HepG2 (cell line): ENCODE data around the gene TDP2. TPM values are rescaled to one million over a fixed set of nuclear protein-coding genes. Genes with fewer than 3 reads are reported as not detected.

Experiments
- CHD2 ChIP-seq: IDR thresholded peaks from 2 replicates; pipeline ENCODE4 v1.6.1; 2011; ENCODE audit warnings: low read depth, low read length, improper control_type of control experiment
- CHD4 ChIP-seq: fragments of 200-600 bp; sonication (generic); IDR thresholded peaks from 2 replicates; pipeline ENCODE4 v1.7.0; 2017; ENCODE audit warnings: mild to moderate bottlenecking, low read length, borderline replicate concordance
- DRAP1 ChIP-seq: IDR thresholded peaks from 2 replicates; pipeline ENCODE4 v1.6.1; 2016; ENCODE audit warnings: missing genetic modification reagents, missing compliant biosample characterization
- FOXC1 ChIP-seq: sonication (generic); formaldehyde crosslinking; IDR thresholded peaks from 2 replicates; pipeline ENCODE4 v1.8.0; 2022; ENCODE audit warnings: mild to moderate bottlenecking, missing genetic modification reagents, borderline replicate concordance
- FOXP1 ChIP-seq, 2 experiments: fragments of 450-650 bp in 1 of 2; IDR thresholded peaks; 2 replicates each; pipeline ENCODE4 v1.6.1; 2017 to 2018; ENCODE audit warnings: antibody characterized with exemption in 1 of 2
- GABPA ChIP-seq, 2 experiments: IDR thresholded peaks; 2 replicates each; pipeline ENCODE4 v1.6.1; 2011 to 2016; ENCODE audit warnings: low read depth in 2 of 2, low read length in 1 of 2, missing biosample characterization in 1 of 2, missing genetic modification characterization in 1 of 2
- KIAA2018 ChIP-seq: sonication (generic); formaldehyde crosslinking; IDR thresholded peaks from 2 replicates; pipeline ENCODE4 v1.5.0; 2020; ENCODE audit warnings: mild to moderate bottlenecking, missing genetic modification reagents, borderline replicate concordance
- MTA3 ChIP-seq: sonication (generic); formaldehyde crosslinking; IDR thresholded peaks from 2 replicates; pipeline ENCODE4 v1.4.0; 2020; ENCODE audit warnings: missing genetic modification reagents
- NR1H2 ChIP-seq: sonication (generic); formaldehyde crosslinking; IDR thresholded peaks from 2 replicates; pipeline ENCODE4 v1.8.1; 2022; ENCODE audit warnings: low read depth, missing genetic modification reagents, borderline replicate concordance
- PBX3 ChIP-seq: sonication (generic); formaldehyde crosslinking; IDR thresholded peaks from 2 replicates; pipeline ENCODE4 v1.8.1; 2023; ENCODE audit warnings: missing genetic modification reagents, inconsistent platforms, borderline replicate concordance
- REL ChIP-seq: sonication (generic); formaldehyde crosslinking; conservative IDR thresholded peaks from 2 replicates; pipeline ENCODE4 v1.8.0; 2022; ENCODE audit warnings: mild to moderate bottlenecking, missing genetic modification reagents, moderate library complexity
- RFX3 ChIP-seq: IDR thresholded peaks from 2 replicates; pipeline ENCODE4 v1.6.1; 2016; ENCODE audit warnings: missing biosample characterization, missing genetic modification reagents
- SP140L ChIP-seq: sonication (generic); formaldehyde crosslinking; IDR thresholded peaks from 2 replicates; pipeline ENCODE4 v1.4.0; 2020; ENCODE audit warnings: missing genetic modification reagents, borderline replicate concordance
- ZNF20 ChIP-seq: sonication (generic); formaldehyde crosslinking; IDR thresholded peaks from 2 replicates; pipeline ENCODE4 v1.4.0; 2020; ENCODE audit warnings: mild to moderate bottlenecking, moderate library complexity, missing genetic modification reagents
- ZNF354B ChIP-seq: sonication (generic); formaldehyde crosslinking; IDR thresholded peaks from 2 replicates; pipeline ENCODE4 v1.8.0; 2022; ENCODE audit warnings: mild to moderate bottlenecking, missing genetic modification reagents
- ZNF513 ChIP-seq: sonication (generic); formaldehyde crosslinking; conservative IDR thresholded peaks from 2 replicates; pipeline ENCODE4 v1.5.0; 2020; ENCODE audit warnings: missing genetic modification reagents
- ZNF782 ChIP-seq: sonication (generic); formaldehyde crosslinking; IDR thresholded peaks from 2 replicates; pipeline ENCODE4 v1.4.0; 2020; ENCODE audit warnings: missing genetic modification reagents, mild to moderate bottlenecking, borderline replicate concordance
- ZNF788 ChIP-seq: sonication (generic); formaldehyde crosslinking; IDR thresholded peaks from 2 replicates; pipeline ENCODE4 v1.5.0; 2020; ENCODE audit warnings: mild to moderate bottlenecking, missing genetic modification reagents, borderline replicate concordance
- ZNF850 ChIP-seq: sonication (generic); formaldehyde crosslinking; conservative IDR thresholded peaks from 2 replicates; pipeline ENCODE4 v1.9.0; 2021; ENCODE audit warnings: mild to moderate bottlenecking, missing genetic modification reagents
- polyA plus RNA-seq, 8 experiments: library from polyadenylated mRNA; depleted of rRNA in 3 of 8; stranded (reverse) in 7 of 8; unstranded in 1 of 8; fragments of >200 nt; fragmentation: Illumina TruSeq in 4 of 8; extraction: Trizol in 4 of 8; gene quantifications; 2 replicates each; pipeline versions ENCODE4 v1.2.1 to v1.2.3, GENCODE V29; 2011 to 2016; ENCODE audit warnings: low read depth in 4 of 8, missing spikeins in 1 of 8, mixed read lengths in 1 of 8; ENCODE audit not compliant: insufficient read depth in 1 of 8
- total RNA-seq, 5 experiments: library from RNA; depleted of rRNA; stranded (reverse); fragments of >200 nt; fragmentation: Illumina TruSeq; extraction: Trizol; gene quantifications; 2 replicates each; pipeline ENCODE4 v1.2.3, GENCODE V29; 2016; ENCODE audit warnings: low read depth in 1 of 5

Gene TDP2
- total and polyA plus RNA-seq, 2 of the 13 experiments (the other 11 are each of a cell fraction or from before 2014, with no cell fraction given): 30.5 to 42.6 TPM

DNA sequence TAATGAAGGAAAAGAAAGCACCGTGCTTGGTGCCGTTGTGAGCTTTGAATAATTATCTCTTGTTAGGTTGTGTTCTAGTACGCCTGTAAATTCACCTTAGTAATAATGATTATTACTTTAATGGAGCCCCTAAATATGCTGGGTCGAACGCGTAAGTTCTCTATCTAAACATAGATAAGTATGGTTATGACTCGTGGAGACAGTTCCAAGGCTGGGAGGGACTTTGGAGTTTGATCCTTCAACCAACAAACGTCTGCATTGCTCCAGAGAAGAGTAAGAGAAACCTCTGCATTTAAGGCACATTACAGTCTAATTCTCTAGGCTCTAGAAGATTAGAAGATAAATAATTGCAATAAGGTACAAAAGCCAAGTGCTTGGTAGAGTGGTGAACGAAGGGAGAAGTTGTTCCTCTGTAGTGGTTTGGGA lies 692 bp upstream of the TDP2 start (continued):
- TF ChIP-seq REL: 0 out of 2 replicates have a peak, but pooled peaks have one; percentile 7
- no peak for TF ChIP-seq CHD2
- TF ChIP-seq MTA3 (CRISPR knock-in tag): no peak
- TF ChIP-seq GABPA (IDR thresholded peaks at IDR 0.05; ENCODE audit: low read depth, low read length): no peak
- TF ChIP-seq GABPA (CRISPR knock-in tag; IDR thresholded peaks at IDR 0.05; ENCODE audit: low read depth): no peak; the same call in 1 of the 2 replicates
- TF ChIP-seq PBX3: no peak
- 0 out of 2 replicates have a peak, but pooled peaks have one; percentile 5 for TF ChIP-seq CHD4
- TF ChIP-seq RFX3 (CRISPR knock-in tag): no peak
- TF ChIP-seq ZNF20 (CRISPR knock-in tag): no peak
- no peak for TF ChIP-seq FOXP1 (IDR thresholded peaks at IDR 0.05)
- no peak for TF ChIP-seq FOXP1 (CRISPR knock-in tag; IDR thresholded peaks at IDR 0.05)
- no peak for TF ChIP-seq ZNF850
- no peak for TF ChIP-seq NR1H2 (CRISPR knock-in tag)
- no peak for TF ChIP-seq FOXC1
- no peak for TF ChIP-seq ZNF513 (CRISPR knock-in tag)
- no peak for TF ChIP-seq ZNF788 (CRISPR knock-in tag)
- no peak for TF ChIP-seq KIAA2018 (CRISPR knock-in tag)
- no peak for TF ChIP-seq SP140L
- TF ChIP-seq ZNF782 (CRISPR knock-in tag): no peak
- TF ChIP-seq DRAP1: no peak
- TF ChIP-seq ZNF354B (CRISPR knock-in tag): 0 out of 2 replicates have a peak, but pooled peaks have one; percentile 51
